PC-9 (cell line): ENCODE measurements around the gene CLEC3A. TPM values are rescaled to one million over a fixed set of nuclear protein-coding genes. Genes with fewer than 3 reads are reported as not detected.
A peak's percentile ranks its signal among the peaks of the same experiment; 100 is the strongest.

Experiments
- BruUV-seq: library from RNA; stranded (reverse); fragments of 400-500 nt; replicated peaks from 2 replicates; lab custom pipeline; 2021; lab: Mats Ljungman, UMichigan
- CTCF ChIA-PET: fragments of 300-600 bp; sonication (Branson Sonifier 250); formaldehyde crosslinking; loops from one replicate; lab custom pipeline; 2022; ENCODE audit warnings: antibody characterized with exemption; lab: Charles Lee
- POLR2A ChIA-PET: fragments of 300-600 bp; sonication (Branson Sonifier 250); formaldehyde crosslinking; loops from one replicate; lab custom pipeline; 2022; ENCODE audit warnings: antibody characterized with exemption; ENCODE audit not compliant: unreplicated experiment; lab: Charles Lee
- DNase-seq, 2 experiments: peaks; one replicate each; pipeline versions ENCODE4 v3.0.0 to v3.0.0-alpha.2; 2015 to 2022; ENCODE audit warnings: mixed read lengths in 1 of 2
- H2AFZ ChIP-seq: fragments of 200-600 bp; sonication (generic); 2 replicates; pipeline ENCODE4 v1.8.1; 2017; ENCODE audit warnings: antibody characterized with exemption
- H3F3A ChIP-seq: fragments of 200-600 bp; sonication (generic); 2 replicates; pipeline ENCODE4 v1.8.1; 2017; ENCODE audit warnings: antibody characterized with exemption, mild to moderate bottlenecking, low read depth; ENCODE audit not compliant: insufficient read depth
- H3K27ac ChIP-seq: fragments of 200-600 bp; sonication (generic); 2 replicates; pipeline ENCODE4 v1.6.1; 2016; ENCODE audit warnings: mixed run types
- H3K27me3 ChIP-seq: fragments of 200-600 bp; sonication (generic); 2 replicates; pipeline ENCODE4 v1.6.1; 2016; ENCODE audit warnings: low read depth, mixed run types; ENCODE audit not compliant: insufficient read depth
- H3K36me3 ChIP-seq: fragments of 200-600 bp; sonication (generic); 2 replicates; pipeline ENCODE4 v1.6.1; 2016; ENCODE audit warnings: low read depth, mixed run types
- H3K4me1 ChIP-seq: fragments of 200-600 bp; sonication (generic); replicated peaks from 2 replicates; pipeline ENCODE4 v1.6.1; 2016; ENCODE audit warnings: mixed run types; ENCODE audit not compliant: insufficient read depth
- H3K4me2 ChIP-seq: fragments of 200-600 bp; sonication (generic); 2 replicates; pipeline ENCODE4 v1.6.1; 2017; ENCODE audit warnings: mixed run types
- H3K4me3 ChIP-seq: fragments of 200-600 bp; sonication (generic); 2 replicates; pipeline ENCODE4 v1.6.1; 2016; ENCODE audit warnings: mixed run types
- H3K79me2 ChIP-seq: fragments of 200-600 bp; sonication (generic); 2 replicates; pipeline ENCODE4 v1.6.1; 2017; ENCODE audit warnings: low read depth, mixed run types
- H3K9me2 ChIP-seq: fragments of 200-600 bp; sonication (generic); 2 replicates; pipeline ENCODE4 v1.8.1; 2017; ENCODE audit warnings: mild to moderate bottlenecking; ENCODE audit not compliant: insufficient read depth
- H3K9me3 ChIP-seq: fragments of 200-600 bp; sonication (generic); 2 replicates; pipeline ENCODE4 v1.8.1; 2016; ENCODE audit warnings: low read depth; ENCODE audit not compliant: insufficient read depth
- H4K20me1 ChIP-seq: fragments of 200-600 bp; sonication (generic); 2 replicates; pipeline ENCODE4 v1.8.1; 2017; ENCODE audit not compliant: insufficient read depth
- EZH2 ChIP-seq: fragments of 200-600 bp; sonication (generic); IDR thresholded peaks from 2 replicates; pipeline ENCODE4 v1.8.0; 2017; ENCODE audit warnings: antibody characterized with exemption, low read depth
- intact Hi-C: fragments of 100-400 bp; cut with micrococcal nuclease; formaldehyde crosslinking; loops from one replicate; pipeline ENCODE4 v1.10.0; 2022; ENCODE audit not compliant: unreplicated experiment
- total RNA-seq: library from RNA; stranded (reverse); gene quantifications from 2 replicates; pipeline ENCODE4 v1.2.3, GENCODE V29; 2021
- TF ChIP-seq, protein P1 (sequence below): fragments of 200-600 bp; sonication (generic); conservative IDR thresholded peaks from 2 replicates; pipeline ENCODE4 v1.6.1; 2017; ENCODE audit warnings: mixed run types, antibody characterized with exemption, mild to moderate bottlenecking, moderate library complexity

CLEC3A gene
- total RNA-seq, 1 experiment from 2014 or later, result not detected

DNA sequence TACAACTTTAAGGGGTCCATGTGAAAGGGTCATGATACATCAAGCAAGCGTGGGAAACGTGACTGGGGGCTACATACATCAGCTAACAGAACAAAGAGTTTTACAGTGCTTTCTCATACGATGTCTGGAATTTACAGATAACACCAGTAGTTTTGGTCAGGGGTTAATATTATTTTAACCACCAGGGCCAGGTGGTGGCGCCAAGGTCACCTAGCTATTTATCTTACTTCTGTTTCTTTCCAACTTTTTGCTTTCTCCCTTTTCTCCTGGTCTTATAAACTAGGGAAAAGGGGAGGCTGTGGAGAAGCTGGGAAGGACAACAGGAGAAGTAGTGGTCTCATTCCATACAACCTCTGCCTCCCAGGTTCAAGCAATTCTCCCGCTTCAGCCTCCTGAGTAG, 37.9 kb downstream of the CLEC3A start:
- no peak for DNase-seq
- H3K27ac ChIP-seq, result no peak overlapping the region
- no peaks in the 10 kb centered on the region for H3K36me3 ChIP-seq
- no peaks in the 10 kb centered on the region for H3K79me2 ChIP-seq
- CTCF ChIA-PET, result no interaction called here
- H2AFZ ChIP-seq, result no peak overlapping the region
- H3K9me3 ChIP-seq, result no peaks in the 10 kb centered on the region
- H3K4me3 ChIP-seq, result no peak overlapping the region
- H3K9me2 ChIP-seq, result no peaks in the 10 kb centered on the region
- peaks cover 92% of the 10 kb centered on the region for H3K27me3 ChIP-seq
- no peaks in the 10 kb centered on the region for H3K4me1 ChIP-seq
- H4K20me1 ChIP-seq, result no peaks in the 10 kb centered on the region
- no TSS peak for BruUV-seq
- no peaks in the 10 kb centered on the region for H3F3A ChIP-seq
- TF ChIP-seq, protein P1, sequence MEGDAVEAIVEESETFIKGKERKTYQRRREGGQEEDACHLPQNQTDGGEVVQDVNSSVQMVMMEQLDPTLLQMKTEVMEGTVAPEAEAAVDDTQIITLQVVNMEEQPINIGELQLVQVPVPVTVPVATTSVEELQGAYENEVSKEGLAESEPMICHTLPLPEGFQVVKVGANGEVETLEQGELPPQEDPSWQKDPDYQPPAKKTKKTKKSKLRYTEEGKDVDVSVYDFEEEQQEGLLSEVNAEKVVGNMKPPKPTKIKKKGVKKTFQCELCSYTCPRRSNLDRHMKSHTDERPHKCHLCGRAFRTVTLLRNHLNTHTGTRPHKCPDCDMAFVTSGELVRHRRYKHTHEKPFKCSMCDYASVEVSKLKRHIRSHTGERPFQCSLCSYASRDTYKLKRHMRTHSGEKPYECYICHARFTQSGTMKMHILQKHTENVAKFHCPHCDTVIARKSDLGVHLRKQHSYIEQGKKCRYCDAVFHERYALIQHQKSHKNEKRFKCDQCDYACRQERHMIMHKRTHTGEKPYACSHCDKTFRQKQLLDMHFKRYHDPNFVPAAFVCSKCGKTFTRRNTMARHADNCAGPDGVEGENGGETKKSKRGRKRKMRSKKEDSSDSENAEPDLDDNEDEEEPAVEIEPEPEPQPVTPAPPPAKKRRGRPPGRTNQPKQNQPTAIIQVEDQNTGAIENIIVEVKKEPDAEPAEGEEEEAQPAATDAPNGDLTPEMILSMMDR, result 0 out of 2 replicates have a peak, but pooled peaks have one; percentile 22
- TF ChIP-seq EZH2, result no peak
- intact Hi-C loops, result no loop called here
- POLR2A ChIA-PET, result no interaction called here
- H3K4me2 ChIP-seq, result no peak overlapping the region

DNA sequence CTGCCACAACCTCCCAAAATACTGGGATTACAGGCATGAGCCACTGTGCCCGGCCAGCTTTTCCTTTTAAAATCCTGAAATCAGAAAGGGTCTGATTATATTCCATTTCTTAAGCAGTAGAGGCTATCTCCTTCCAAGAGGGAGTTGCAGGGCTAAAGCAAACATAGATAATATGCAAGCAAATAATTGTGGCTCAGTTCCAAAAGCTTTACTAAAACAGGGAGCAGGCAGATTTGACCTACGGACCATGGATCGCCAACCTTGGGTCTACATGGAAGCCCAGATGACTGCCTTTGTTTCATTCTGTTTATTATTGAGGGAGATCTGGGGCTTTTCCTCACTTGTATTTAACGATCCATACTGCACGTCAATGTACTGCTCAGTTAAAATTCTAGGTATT, 38.5 kb downstream of the CLEC3A start:
- no peak for DNase-seq
- Histone ChIP-seq H3K27ac (no peak overlapping the region), H3K36me3 (no peaks in the 10 kb centered on the region), H3K4me1 (no peaks in the 10 kb centered on the region), H3K4me3 (no peak overlapping the region), H3F3A (no peaks in the 10 kb centered on the region), H3K9me3 (no peaks in the 10 kb centered on the region), H3K9me2 (no peaks in the 10 kb centered on the region), H3K27me3 (peaks cover 91% of the 10 kb centered on the region), H4K20me1 (no peaks in the 10 kb centered on the region), H3K4me2 (no peak overlapping the region), H3K79me2 (no peaks in the 10 kb centered on the region), H2AFZ (no peak overlapping the region)
- TF ChIP-seq, protein P1, result no peak
- TF ChIP-seq EZH2, result no peak
- ChIA-PET CTCF (no interaction called here), POLR2A (interaction anchor here (0.6 kb wide), 1 partner anchor 1993 kb away, joined by 3 read pairs; no protein-coding TSS in a partner anchor)
- no TSS peak for BruUV-seq
- intact Hi-C loops, result no loop called here

GRCh38 chr16:78065319-78065718, 43.0 kb downstream of the CLEC3A start:
- DNase-seq, result no peak
- Histone ChIP-seq H3K4me3 (no peak overlapping the region), H3K9me3 (no peaks in the 10 kb centered on the region), H3K4me2 (no peak overlapping the region), H3K27me3 (peaks cover 79% of the 10 kb centered on the region), H3K4me1 (no peaks in the 10 kb centered on the region), H3K79me2 (no peaks in the 10 kb centered on the region), H3K36me3 (no peaks in the 10 kb centered on the region), H3K9me2 (no peaks in the 10 kb centered on the region), H3K27ac (no peak overlapping the region), H2AFZ (no peak overlapping the region), H4K20me1 (no peaks in the 10 kb centered on the region), H3F3A (no peaks in the 10 kb centered on the region)
- TF ChIP-seq, protein P1, result no peak
- no peak for TF ChIP-seq EZH2
- BruUV-seq, result no TSS peak
- intact Hi-C loops, result no loop called here
- ChIA-PET CTCF (no interaction called here), POLR2A (no interaction called here)
